IPS-20b (cell line): ENCODE measurements around the gene SPAG17.

Experiments used
- H3K27ac ChIP-seq: one replicate; pipeline ENCODE4 v1.5.1; 2013; ENCODE audit warnings: low read length
- H3K27me3 ChIP-seq: 2 replicates; pipeline ENCODE4 v1.6.1; 2013; ENCODE audit warnings: mild to moderate bottlenecking, low read length, inconsistent platforms; ENCODE audit not compliant: insufficient read depth
- H3K36me3 ChIP-seq: 2 replicates; pipeline ENCODE4 v1.6.1; 2013; ENCODE audit warnings: low read depth, mild to moderate bottlenecking, inconsistent platforms, low read length, moderate library complexity; ENCODE audit not compliant: insufficient read depth
- H3K4me1 ChIP-seq: 2 replicates; pipeline ENCODE4 v1.6.1; 2013; ENCODE audit warnings: mild to moderate bottlenecking, control low read depth, inconsistent platforms, low read length, moderate library complexity; ENCODE audit not compliant: insufficient read depth
- H3K4me3 ChIP-seq: 2 replicates; pipeline ENCODE4 v1.5.1; 2013; ENCODE audit warnings: mild to moderate bottlenecking, low read length, inconsistent platforms
- H3K9ac ChIP-seq: 2 replicates; pipeline ENCODE4 v1.6.1; 2013; ENCODE audit warnings: low read depth, mild to moderate bottlenecking, inconsistent platforms, low read length, moderate library complexity
- H3K9me3 ChIP-seq: 2 replicates; pipeline ENCODE4 v1.6.1; 2013; ENCODE audit warnings: mild to moderate bottlenecking, low read depth, low read length, inconsistent platforms; ENCODE audit not compliant: insufficient read depth

SPAG17 gene

GRCh38 chr1:117964290-117965038 is 220.6 kb downstream of the SPAG17 start:
- Histone ChIP-seq H3K4me1 (peaks cover 10% of the 10 kb centered on the region; the same call in 1 of the 2 replicates), H3K27me3 (no peaks in the 10 kb centered on the region), H3K9me3 (no peaks in the 10 kb centered on the region), H3K9ac (no peak overlapping the region), H3K27ac (no peak overlapping the region), H3K4me3 (no peak overlapping the region), H3K36me3 (peaks cover 47% of the 10 kb centered on the region)

- Histone ChIP-seq H3K36me3 (peaks cover 95% of the 10 kb centered on the region), H3K4me1 (no peaks in the 10 kb centered on the region), H3K27me3 (no peaks in the 10 kb centered on the region), H3K4me3 (no peak overlapping the region), H3K9me3 (no peaks in the 10 kb centered on the region), H3K27ac (no peak overlapping the region), H3K9ac (no peak overlapping the region)
These were observed 225.7 kb downstream of the SPAG17 start for GRCh38 chr1:117959364-117959763.

- Histone ChIP-seq H3K9ac (no peak overlapping the region), H3K36me3 (peaks cover 100% of the 10 kb centered on the region), H3K4me1 (no peaks in the 10 kb centered on the region), H3K27me3 (no peaks in the 10 kb centered on the region), H3K4me3 (no peak overlapping the region), H3K27ac (no peak overlapping the region), H3K9me3 (no peaks in the 10 kb centered on the region)
These were observed 232.6 kb downstream of the SPAG17 start for GRCh38 chr1:117952386-117952785.

GRCh38 chr1:117942293-117942692 is 242.7 kb downstream of the SPAG17 start:
- Histone ChIP-seq H3K4me3 (no peak overlapping the region), H3K27ac (no peak overlapping the region), H3K36me3 (peaks cover 99% of the 10 kb centered on the region), H3K9ac (no peak overlapping the region), H3K9me3 (no peaks in the 10 kb centered on the region), H3K27me3 (no peaks in the 10 kb centered on the region), H3K4me1 (no peaks in the 10 kb centered on the region)

- Histone ChIP-seq H3K27ac (no peak overlapping the region), H3K4me1 (no peaks in the 10 kb centered on the region; the same call in 1 of the 2 replicates), H3K9me3 (no peaks in the 10 kb centered on the region), H3K4me3 (no peak overlapping the region), H3K9ac (no peak overlapping the region), H3K36me3 (peaks cover 56% of the 10 kb centered on the region), H3K27me3 (no peaks in the 10 kb centered on the region)
These were observed 251.3 kb downstream of the SPAG17 start for GRCh38 chr1:117933769-117934168.

GRCh38 chr1:117932576-117932975 is 252.5 kb downstream of the SPAG17 start:
- Histone ChIP-seq H3K4me3 (no peak overlapping the region), H3K9me3 (no peaks in the 10 kb centered on the region), H3K27me3 (no peaks in the 10 kb centered on the region), H3K9ac (no peak overlapping the region), H3K4me1 (no peaks in the 10 kb centered on the region; the same call in 1 of the 2 replicates), H3K27ac (no peak overlapping the region), H3K36me3 (peaks cover 44% of the 10 kb centered on the region)

- H3K4me1 ChIP-seq, result peaks cover 8% of the 10 kb centered on the region
- peaks cover 23% of the 10 kb centered on the region for H3K36me3 ChIP-seq
- peak overlapping the region; percentile 90 for H3K9ac ChIP-seq
- H3K27ac ChIP-seq, result no peak overlapping the region
- no peaks in the 10 kb centered on the region for H3K9me3 ChIP-seq
- peak overlapping the region; percentile 97 for H3K4me3 ChIP-seq
- no peaks in the 10 kb centered on the region for H3K27me3 ChIP-seq
These were observed 254.5 kb downstream of the SPAG17 start for GRCh38 chr1:117930484-117930883.

- H3K9me3 ChIP-seq, result no peaks in the 10 kb centered on the region
- H3K4me1 ChIP-seq, result peaks cover 8% of the 10 kb centered on the region
- H3K36me3 ChIP-seq, result peaks cover 20% of the 10 kb centered on the region
- H3K27ac ChIP-seq, result no peak overlapping the region
- peak overlapping the region; percentile 97 for H3K4me3 ChIP-seq
- no peaks in the 10 kb centered on the region for H3K27me3 ChIP-seq
- peak overlapping the region; percentile 90 for H3K9ac ChIP-seq
These were observed 254.9 kb downstream of the SPAG17 start for GRCh38 chr1:117930173-117930447.

- peaks cover 8% of the 10 kb centered on the region for H3K4me1 ChIP-seq
- H3K9me3 ChIP-seq, result no peaks in the 10 kb centered on the region
- peak within 1 kb of the TSS; percentile 90 for H3K9ac ChIP-seq
- H3K27ac ChIP-seq, result no peak within 1 kb of the TSS
- peak within 1 kb of the TSS; percentile 97 for H3K4me3 ChIP-seq
- H3K36me3 ChIP-seq, result peaks cover 14% of the 10 kb centered on the region
- no peaks in the 10 kb centered on the region for H3K27me3 ChIP-seq
These were observed 255.5 kb downstream of the SPAG17 start, which contains the start of the genes GDAP2 and WDR3 for GRCh38 chr1:117929343-117930172. GDAP2 (minus strand) TSS chr1:117929621; CDS start chr1:117920357, 9,264 bp downstream. WDR3 (plus strand) TSS chr1:117929739; CDS start chr1:117933320, 3,581 bp downstream.

GRCh38 chr1:117928881-117929342 is 256.1 kb downstream of the SPAG17 start:
- Histone ChIP-seq H3K9me3 (no peaks in the 10 kb centered on the region), H3K4me1 (peaks cover 8% of the 10 kb centered on the region), H3K36me3 (peaks cover 8% of the 10 kb centered on the region), H3K4me3 (peak overlapping the region; percentile 97), H3K27me3 (no peaks in the 10 kb centered on the region), H3K9ac (peak overlapping the region; percentile 80; the same call in 1 of the 2 replicates), H3K27ac (no peak overlapping the region)

GRCh38 chr1:117925981-117926380 is 259.0 kb downstream of the SPAG17 start:
- Histone ChIP-seq H3K27ac (no peak overlapping the region), H3K36me3 (no peaks in the 10 kb centered on the region), H3K9me3 (no peaks in the 10 kb centered on the region), H3K4me3 (no peak overlapping the region), H3K27me3 (no peaks in the 10 kb centered on the region), H3K9ac (no peak overlapping the region), H3K4me1 (peaks cover 8% of the 10 kb centered on the region)
